ENCODE data around the gene KANK3.

Gene KANK3

DNA sequence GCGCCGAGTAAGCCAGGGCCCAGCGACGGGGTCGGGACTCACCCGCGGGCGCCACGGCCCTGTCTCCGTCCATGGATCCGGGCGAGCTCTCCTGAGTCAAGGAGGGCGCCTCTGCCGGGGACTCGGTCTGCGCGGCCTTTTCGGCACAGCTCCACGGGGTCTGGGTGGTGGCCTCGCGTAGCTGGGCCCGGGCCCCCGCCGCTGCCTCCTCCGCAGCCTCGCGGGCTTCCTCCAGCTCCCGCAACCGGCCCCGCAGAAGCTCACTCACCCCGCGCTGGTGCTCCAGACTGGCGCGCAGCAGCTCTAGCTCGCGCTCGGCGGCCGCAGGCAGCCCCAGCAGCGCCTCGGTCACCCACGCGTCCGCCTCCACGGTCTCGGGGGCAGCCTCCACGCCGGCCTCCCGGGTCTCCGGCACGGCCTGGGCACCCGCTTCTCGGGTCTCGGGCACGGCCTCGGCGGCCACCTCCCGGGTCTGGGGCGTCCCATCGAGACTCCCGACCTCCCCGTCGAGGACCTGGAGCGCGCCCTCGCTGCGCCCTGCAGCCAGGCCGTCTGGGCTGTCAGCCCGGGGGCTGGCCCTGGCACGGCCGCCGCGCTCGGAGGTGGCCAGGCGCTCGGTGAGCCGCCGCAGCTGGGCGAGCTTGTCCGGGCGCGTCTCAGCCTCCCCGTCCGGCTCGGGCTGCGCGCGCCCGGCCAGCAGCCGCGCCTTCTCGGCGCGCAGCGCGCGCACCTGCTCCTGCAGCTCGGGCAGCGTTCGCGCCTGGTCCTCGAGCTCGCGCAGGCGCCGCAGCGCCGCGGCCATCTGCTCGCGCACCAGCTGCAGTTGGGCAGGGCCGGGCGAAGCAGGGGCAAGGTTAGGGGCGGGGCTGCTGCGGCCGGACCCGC, 8.4 kb downstream of the KANK3 start:
- TF ChIP-seq, protein P1, sequence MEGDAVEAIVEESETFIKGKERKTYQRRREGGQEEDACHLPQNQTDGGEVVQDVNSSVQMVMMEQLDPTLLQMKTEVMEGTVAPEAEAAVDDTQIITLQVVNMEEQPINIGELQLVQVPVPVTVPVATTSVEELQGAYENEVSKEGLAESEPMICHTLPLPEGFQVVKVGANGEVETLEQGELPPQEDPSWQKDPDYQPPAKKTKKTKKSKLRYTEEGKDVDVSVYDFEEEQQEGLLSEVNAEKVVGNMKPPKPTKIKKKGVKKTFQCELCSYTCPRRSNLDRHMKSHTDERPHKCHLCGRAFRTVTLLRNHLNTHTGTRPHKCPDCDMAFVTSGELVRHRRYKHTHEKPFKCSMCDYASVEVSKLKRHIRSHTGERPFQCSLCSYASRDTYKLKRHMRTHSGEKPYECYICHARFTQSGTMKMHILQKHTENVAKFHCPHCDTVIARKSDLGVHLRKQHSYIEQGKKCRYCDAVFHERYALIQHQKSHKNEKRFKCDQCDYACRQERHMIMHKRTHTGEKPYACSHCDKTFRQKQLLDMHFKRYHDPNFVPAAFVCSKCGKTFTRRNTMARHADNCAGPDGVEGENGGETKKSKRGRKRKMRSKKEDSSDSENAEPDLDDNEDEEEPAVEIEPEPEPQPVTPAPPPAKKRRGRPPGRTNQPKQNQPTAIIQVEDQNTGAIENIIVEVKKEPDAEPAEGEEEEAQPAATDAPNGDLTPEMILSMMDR (IDR thresholded peaks at IDR 0.05): no peak
- no peak for DNase-seq
- peak overlapping the region; percentile 20 to 45 for H3K4me3 ChIP-seq
- H3K27me3 ChIP-seq: peaks cover 0 to 24% of the 10 kb centered on the region in 2 donors
- peaks cover 4% of the 10 kb centered on the region in 3 donors for H3K36me3 ChIP-seq
- no peak overlapping the region for H3K27ac ChIP-seq
- H3K9me3 ChIP-seq: no peaks in the 10 kb centered on the region
- H3K4me1 ChIP-seq: peaks cover 0 to 25% (median 11%) of the 10 kb centered on the region in 4 donors
- intact Hi-C loops (cut with DNase I; ENCODE audit: low total_unique reads): no loop called here

DNA sequence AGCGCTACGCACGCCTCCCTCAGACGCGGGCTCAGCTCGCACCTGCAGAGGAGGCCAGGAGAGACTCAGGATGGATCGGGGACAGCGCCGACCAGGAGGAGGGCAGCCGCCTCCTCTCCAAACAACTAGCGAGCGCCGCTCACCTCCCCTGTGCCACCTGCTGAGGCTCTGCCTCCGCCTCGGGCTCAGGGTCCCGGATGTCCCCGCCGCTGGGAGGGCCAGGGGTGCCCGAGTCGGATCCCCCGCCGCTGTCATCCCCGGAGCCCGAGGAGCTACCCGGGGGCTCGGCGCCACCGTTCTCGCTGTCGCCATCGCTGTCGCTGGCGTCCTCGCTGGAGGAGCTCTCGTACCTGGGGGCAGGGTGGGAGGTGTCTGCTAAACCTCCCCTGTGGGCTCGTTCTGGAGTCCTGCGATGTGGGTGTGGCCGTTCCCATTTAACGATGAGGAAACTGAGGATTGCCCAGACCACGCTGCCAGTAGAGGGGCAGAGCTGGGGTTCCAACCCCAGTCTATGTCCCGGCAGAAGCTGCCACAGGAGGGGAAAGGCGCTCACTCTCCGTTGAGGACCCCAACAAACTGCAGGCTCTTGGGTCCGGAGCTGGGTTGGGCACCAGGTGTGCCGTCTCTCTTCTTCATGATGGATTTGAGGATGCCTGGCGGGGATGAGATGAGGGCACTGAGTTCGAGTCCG, 9.2 kb downstream of the KANK3 start:
- no peak overlapping the region for H3K4me3 ChIP-seq
- no peaks in the 10 kb centered on the region for H3K9me3 ChIP-seq
- peaks cover 0 to 25% (median 11%) of the 10 kb centered on the region in 4 donors for H3K4me1 ChIP-seq
- intact Hi-C loops (cut with DNase I; ENCODE audit: low total_unique reads): no loop called here
- H3K27me3 ChIP-seq: peaks cover 0 to 24% of the 10 kb centered on the region in 2 donors
- H3K27ac ChIP-seq: no peak overlapping the region
- peaks cover 4 to 5% (median 4%) of the 10 kb centered on the region in 3 donors for H3K36me3 ChIP-seq
- TF ChIP-seq, protein P1 (IDR thresholded peaks at IDR 0.05): no peak
- DNase-seq: no peak

DNA sequence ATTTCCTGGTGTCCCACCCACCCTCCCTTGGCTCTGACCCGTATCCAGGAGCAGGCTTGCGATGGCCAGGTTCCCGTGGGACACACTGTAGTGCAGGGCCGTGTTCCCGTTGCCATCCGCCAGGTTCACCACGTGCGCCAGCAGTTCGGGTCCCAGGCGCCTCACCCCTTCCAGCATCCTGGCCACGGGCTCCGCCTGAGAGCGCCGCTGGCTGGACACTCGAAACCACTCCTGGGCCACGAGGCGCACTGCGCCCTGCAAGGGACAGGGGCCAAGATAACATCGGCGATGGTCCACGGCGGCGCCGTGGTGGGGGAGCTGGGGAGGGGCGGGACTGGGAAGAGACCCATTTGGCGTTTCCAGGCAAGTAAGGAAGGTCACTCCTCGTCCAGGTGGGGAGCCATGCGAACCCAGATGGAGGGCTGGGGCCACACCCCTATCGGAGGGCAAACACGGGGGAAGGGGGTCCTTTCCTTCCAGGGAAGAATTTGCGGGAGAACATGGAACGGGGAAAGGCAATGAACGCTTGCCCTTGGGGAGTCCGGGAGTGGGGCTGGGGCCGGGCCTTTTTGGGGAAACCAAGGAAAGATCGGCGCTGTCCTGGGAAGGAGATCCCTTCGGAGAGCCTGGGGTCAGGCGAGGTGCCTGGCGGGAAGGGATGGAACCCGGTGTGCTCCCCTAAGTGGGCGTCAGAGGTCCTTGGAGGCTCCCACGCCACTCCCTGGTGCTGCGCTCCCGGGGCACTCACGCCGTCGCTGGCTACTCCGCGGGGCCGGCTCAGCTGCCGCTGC, 9.9 kb downstream of the KANK3 start:
- H3K9me3 ChIP-seq: no peaks in the 10 kb centered on the region
- DNase-seq: no peak
- peaks cover 4 to 5% (median 4%) of the 10 kb centered on the region in 3 donors for H3K36me3 ChIP-seq
- no peak overlapping the region for H3K27ac ChIP-seq
- H3K4me1 ChIP-seq: peaks cover 0 to 25% (median 11%) of the 10 kb centered on the region in 4 donors
- H3K4me3 ChIP-seq: no peak overlapping the region
- peaks cover 0 to 24% of the 10 kb centered on the region in 2 donors for H3K27me3 ChIP-seq
- intact Hi-C loops (cut with DNase I; ENCODE audit: low total_unique reads): no loop called here
- TF ChIP-seq, protein P1 (IDR thresholded peaks at IDR 0.05): no peak

DNA sequence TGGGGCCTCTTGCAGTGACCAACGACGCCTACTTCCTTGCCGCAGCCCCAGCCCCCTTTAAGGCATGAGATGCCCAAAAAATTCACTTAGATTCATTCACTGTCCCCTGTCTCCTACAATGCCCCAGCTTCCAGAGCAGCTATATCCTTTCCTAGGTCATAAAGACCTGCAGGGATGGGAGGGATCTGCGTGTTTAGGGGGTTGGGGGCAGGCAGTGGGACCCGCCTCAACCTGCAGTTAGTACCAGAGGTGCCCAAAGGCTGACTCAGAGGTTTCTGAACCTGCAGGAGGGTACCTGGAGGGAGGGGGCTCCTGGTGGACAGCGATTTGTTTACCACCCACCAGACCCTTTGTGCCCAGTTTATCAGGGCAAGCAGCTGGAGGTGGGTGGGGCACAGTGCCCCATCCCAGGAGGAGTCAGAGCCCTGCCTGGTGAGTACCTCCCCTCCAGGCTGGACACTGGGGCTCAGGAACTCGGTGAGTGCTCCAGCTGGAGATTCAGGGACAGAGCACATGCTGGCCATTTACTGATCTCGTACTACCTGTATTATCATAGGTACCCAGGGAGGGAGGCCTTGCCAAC, 11.7 kb downstream of the KANK3 start:
- Histone ChIP-seq H3K4me1 (peaks cover 0 to 25% (median 11%) of the 10 kb centered on the region in 4 donors), H3K4me3 (no peak overlapping the region), H3K36me3 (peaks cover 4 to 5% (median 4%) of the 10 kb centered on the region in 3 donors), H3K27ac (no peak overlapping the region), H3K27me3 (peaks cover 0 to 24% of the 10 kb centered on the region in 2 donors), H3K9me3 (no peaks in the 10 kb centered on the region)
- no peak for DNase-seq
- intact Hi-C loops (cut with DNase I; ENCODE audit: low total_unique reads): no loop called here
- TF ChIP-seq, protein P1 (IDR thresholded peaks at IDR 0.05): no peak

DNA sequence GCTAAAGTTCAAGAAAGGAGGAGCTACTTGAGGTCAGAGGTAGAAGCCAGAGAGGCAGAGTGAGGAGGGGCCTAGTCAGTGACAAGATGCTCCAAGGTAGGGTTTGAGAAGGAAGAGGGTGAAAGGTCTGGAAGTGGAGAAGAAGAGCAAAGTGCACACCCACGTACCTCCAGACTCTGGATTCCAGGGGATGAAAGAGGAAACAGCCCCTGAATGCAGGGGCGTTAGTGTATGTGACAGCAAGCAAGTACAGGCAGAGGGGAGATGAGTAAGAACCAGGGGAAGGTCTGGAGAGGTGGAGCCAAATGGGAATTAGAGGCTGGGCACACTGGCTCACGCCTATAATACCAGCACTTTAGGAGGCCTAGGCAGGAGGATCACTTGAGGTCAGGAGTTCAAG, 13.1 kb downstream of the KANK3 start:
- intact Hi-C loops (cut with DNase I; ENCODE audit: low total_unique reads): no loop called here
- TF ChIP-seq, protein P1 (IDR thresholded peaks at IDR 0.05): no peak
- peaks cover 0 to 18% (median 7%) of the 10 kb centered on the region in 4 donors for H3K4me1 ChIP-seq
- no peaks in the 10 kb centered on the region for H3K9me3 ChIP-seq
- peaks cover 4 to 5% (median 4%) of the 10 kb centered on the region in 3 donors for H3K36me3 ChIP-seq
- peaks cover 0 to 15% of the 10 kb centered on the region in 2 donors for H3K27me3 ChIP-seq
- DNase-seq: no peak
- no peak overlapping the region for H3K27ac ChIP-seq
- no peak overlapping the region for H3K4me3 ChIP-seq

Measured in tibial artery (tissue), 4 donors.